SK-N-SH (cell line): ENCODE data around the gene ACAP2.

Experiments used
- CHD2 ChIP-seq: fragments of 150-350 bp; IDR thresholded peaks from 2 replicates; pipeline ENCODE4 v1.6.1; 2018; ENCODE audit warnings: low read length; ENCODE audit not compliant: partially characterized antibody
- GATA2 ChIP-seq: sonication (generic); formaldehyde crosslinking; IDR thresholded peaks from 2 replicates; pipeline ENCODE4 v1.5.0; 2020; ENCODE audit warnings: mild to moderate bottlenecking, missing genetic modification reagents
- JUND ChIP-seq: IDR thresholded peaks from 2 replicates; pipeline ENCODE4 v1.4.0; 2012
- RAD21 ChIP-seq: IDR thresholded peaks from 2 replicates; pipeline ENCODE4 v1.6.1; 2012; ENCODE audit warnings: mild to moderate bottlenecking, low read length
- RCOR1 ChIP-seq: fragments of 150-350 bp; IDR thresholded peaks from 2 replicates; pipeline ENCODE4 v1.6.1; 2017; ENCODE audit warnings: antibody characterized with exemption, low read length
- RFX5 ChIP-seq: IDR thresholded peaks from 2 replicates; pipeline ENCODE4 v1.6.1; 2012; ENCODE audit warnings: mild to moderate bottlenecking, improper control_type of control experiment, low read length
- YY1 ChIP-seq: IDR thresholded peaks from 2 replicates; pipeline ENCODE4 v1.4.0; 2012; ENCODE audit warnings: low read depth, mild to moderate bottlenecking
- TF ChIP-seq, protein P1 (sequence below): fragments of 200-600 bp; sonication (generic); IDR thresholded peaks from 2 replicates; pipeline ENCODE4 v1.6.1; 2017; ENCODE audit warnings: antibody characterized with exemption, mild to moderate bottlenecking, moderate library complexity
- TF ChIP-seq, protein P2 (sequence below): fragments of 150-350 bp; IDR thresholded peaks from 2 replicates; pipeline ENCODE4 v1.6.1; 2017; ENCODE audit warnings: antibody characterized with exemption, low read length, low read depth, borderline replicate concordance

- no peak for TF ChIP-seq CHD2
- TF ChIP-seq RCOR1: no peak
- TF ChIP-seq, protein P1, sequence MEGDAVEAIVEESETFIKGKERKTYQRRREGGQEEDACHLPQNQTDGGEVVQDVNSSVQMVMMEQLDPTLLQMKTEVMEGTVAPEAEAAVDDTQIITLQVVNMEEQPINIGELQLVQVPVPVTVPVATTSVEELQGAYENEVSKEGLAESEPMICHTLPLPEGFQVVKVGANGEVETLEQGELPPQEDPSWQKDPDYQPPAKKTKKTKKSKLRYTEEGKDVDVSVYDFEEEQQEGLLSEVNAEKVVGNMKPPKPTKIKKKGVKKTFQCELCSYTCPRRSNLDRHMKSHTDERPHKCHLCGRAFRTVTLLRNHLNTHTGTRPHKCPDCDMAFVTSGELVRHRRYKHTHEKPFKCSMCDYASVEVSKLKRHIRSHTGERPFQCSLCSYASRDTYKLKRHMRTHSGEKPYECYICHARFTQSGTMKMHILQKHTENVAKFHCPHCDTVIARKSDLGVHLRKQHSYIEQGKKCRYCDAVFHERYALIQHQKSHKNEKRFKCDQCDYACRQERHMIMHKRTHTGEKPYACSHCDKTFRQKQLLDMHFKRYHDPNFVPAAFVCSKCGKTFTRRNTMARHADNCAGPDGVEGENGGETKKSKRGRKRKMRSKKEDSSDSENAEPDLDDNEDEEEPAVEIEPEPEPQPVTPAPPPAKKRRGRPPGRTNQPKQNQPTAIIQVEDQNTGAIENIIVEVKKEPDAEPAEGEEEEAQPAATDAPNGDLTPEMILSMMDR: no peak
- TF ChIP-seq RAD21: no peak
- no peak for TF ChIP-seq JUND
- TF ChIP-seq GATA2 (CRISPR knock-in tag): no peak
- no peak for TF ChIP-seq RFX5
- no peak for TF ChIP-seq YY1
- TF ChIP-seq, protein P2, sequence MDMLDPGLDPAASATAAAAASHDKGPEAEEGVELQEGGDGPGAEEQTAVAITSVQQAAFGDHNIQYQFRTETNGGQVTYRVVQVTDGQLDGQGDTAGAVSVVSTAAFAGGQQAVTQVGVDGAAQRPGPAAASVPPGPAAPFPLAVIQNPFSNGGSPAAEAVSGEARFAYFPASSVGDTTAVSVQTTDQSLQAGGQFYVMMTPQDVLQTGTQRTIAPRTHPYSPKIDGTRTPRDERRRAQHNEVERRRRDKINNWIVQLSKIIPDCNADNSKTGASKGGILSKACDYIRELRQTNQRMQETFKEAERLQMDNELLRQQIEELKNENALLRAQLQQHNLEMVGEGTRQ: no peak
Measured at GRCh38 chr3:195238081-195238571, 204.7 kb downstream of the ACAP2 start.
